Measurements from ENCODE around the gene RRN3. TPM values are rescaled to one million over a fixed set of nuclear protein-coding genes. Genes with fewer than 3 reads are reported as not detected.

RRN3 gene
- total RNA-seq, 1 experiment from 2014 or later, result 40.9 TPM

GRCh38 chr16:15034266-15035162 is 59.6 kb downstream of the RRN3 start:
- Histone ChIP-seq H3K14ac (ENCODE audit: insufficient read depth, low read length) (no peak overlapping the region), H3T11ph (ENCODE audit: low read length) (no peak overlapping the region), H2AFZ (ENCODE audit: low read length) (no peak overlapping the region), H2BK15ac (ENCODE audit: low read depth, low read length) (no peak overlapping the region), H3K9me3 (ENCODE audit: control insufficient read depth, low read depth, low read length) (no peaks in the 10 kb centered on the region), H3K4ac (ENCODE audit: low read depth, low read length) (no peak overlapping the region), H2BK120ac (ENCODE audit: low read depth, low read length, poor library complexity, severe bottlenecking) (no peak overlapping the region), H3K23me2 (ENCODE audit: insufficient read length, low read depth, low read length, poor library complexity, severe bottlenecking) (no peaks in the 10 kb centered on the region), H3K18ac (ENCODE audit: insufficient read length, low read depth, low read length) (no peak overlapping the region), H2BK20ac (ENCODE audit: low read depth, low read length, poor library complexity, severe bottlenecking) (no peak overlapping the region), H2AK5ac (ENCODE audit: insufficient read length, low read length) (no peak overlapping the region), H3K27ac (ENCODE audit: insufficient read length, low read depth, low read length) (no peak overlapping the region), H2BK5ac (ENCODE audit: insufficient read length, low read length) (no peak overlapping the region), H4K91ac (ENCODE audit: insufficient read length, low read depth, low read length) (no peak overlapping the region), H4K5ac (ENCODE audit: insufficient read length, low read depth, low read length) (no peak overlapping the region), H3K56ac (ENCODE audit: insufficient read length, low read depth, low read length) (no peak overlapping the region), H4K8ac (replicated peaks; ENCODE audit: insufficient read length, low read depth, low read length) (no peak overlapping the region), H3K9ac (ENCODE audit: extremely low read depth, insufficient read length, low read length) (no peak overlapping the region), H3K23ac (ENCODE audit: insufficient read length, low read depth, low read length) (no peak overlapping the region), H3K4me1 (ENCODE audit: insufficient read depth, low read length) (no peaks in the 10 kb centered on the region), H4K20me1 (ENCODE audit: control insufficient read depth, insufficient read depth, insufficient read length) (no peaks in the 10 kb centered on the region), H2BK12ac (ENCODE audit: insufficient read length, low read depth, low read length) (no peak overlapping the region), H3K4me2 (ENCODE audit: insufficient read depth, insufficient read length, low read length) (no peak overlapping the region), H3K79me1 (ENCODE audit: insufficient read depth, low read depth, low read length, poor library complexity, severe bottlenecking) (no peaks in the 10 kb centered on the region), H3K27me3 (ENCODE audit: insufficient read depth, low read length) (no peaks in the 10 kb centered on the region), H3K79me2 (ENCODE audit: insufficient read depth, low read length) (no peaks in the 10 kb centered on the region)
- no CpG with 5 or more reads among the region's 23 CpGs for WGBS (ENCODE audit: extremely low coverage, insufficient read length, low lambda C conversion rate)
- TF ChIP-seq CTCF (conservative IDR thresholded peaks at IDR 0.05), result no peak; the same call in 2 of the 3 replicates
- H3K27ac Mint-ChIP-seq, result peak overlapping the region in 2 of 3 experiments; percentile 11 to 18; a peak in 2 of 7 replicates
- no peaks in the 10 kb centered on the region for H3K4me1 Mint-ChIP-seq
- peaks cover 26 to 86% (median 78%) of the 10 kb centered on the region in 3 experiments; a peak in 6 of 7 replicates for H3K36me3 Mint-ChIP-seq (ENCODE audit: insufficient read depth in 1 of 3, low read depth in 3 of 3)
- no peak overlapping the region for H3K4me3 Mint-ChIP-seq
- no peak for DNase-seq
- H3K27me3 Mint-ChIP-seq (ENCODE audit: low read depth), result no peaks in the 10 kb centered on the region
- no peaks in the 10 kb centered on the region for H3K9me3 Mint-ChIP-seq

All from H9 (cell line).